Body of pancreas (tissue), 4 donors: ENCODE measurements around the gene SLC26A8. TPM values are rescaled to one million over a fixed set of nuclear protein-coding genes. Genes with fewer than 3 reads are reported as not detected.

Experiments
- ATAC-seq: fragments of 150-250 bp; one replicate; pipeline ENCODE4 v1.9.1; 2016
- DNase-seq, 4 donors: peaks; one replicate each; pipeline ENCODE4 v3.0.0-alpha.2; 2019
- H3K27ac ChIP-seq, 4 donors: fragments of 200-600 bp; sonication (generic); 1 replicate in 3 of 4; 2 replicates in 1 of 4; pipeline versions ENCODE4 v1.5.1 to v1.6.1; 2016 to 2019; ENCODE audit warnings: mild to moderate bottlenecking in 1 of 4, mixed read lengths in 1 of 4, moderate library complexity in 1 of 4
- H3K27me3 ChIP-seq, 2 donors: fragments of 200-600 bp; sonication (generic); one replicate each; pipeline ENCODE4 v1.6.0; 2016; ENCODE audit warnings: mild to moderate bottlenecking in 1 of 2
- H3K36me3 ChIP-seq, 2 donors: fragments of 200-600 bp; sonication (generic); replicated peaks in 1 of 2; 2 replicates each; pipeline ENCODE4 v1.5.1; 2016; ENCODE audit warnings: low read depth in 2 of 2; ENCODE audit not compliant: insufficient read depth in 1 of 2
- H3K4me1 ChIP-seq: fragments of 200-600 bp; sonication (generic); one replicate; pipeline ENCODE4 v1.6.0; 2016
- H3K4me3 ChIP-seq, 2 donors: fragments of 200-600 bp; sonication (generic); 1 replicate in 1 of 2; 2 replicates in 1 of 2; pipeline ENCODE4 v1.5.1; 2016 to 2019
- H3K9me3 ChIP-seq, 3 donors: fragments of 200-600 bp; sonication (generic); 1 replicate in 2 of 3; 2 replicates in 1 of 3; pipeline ENCODE4 v1.5.1; 2016
- CTCF ChIP-seq, 7 experiments: fragments of 450-650 bp in 4 of 7; fragments of 200-600 bp in 3 of 7; sonication (generic) in 3 of 7; IDR thresholded peaks; one replicate each; pipeline ENCODE4 v1.5.1; 2016 to 2019; ENCODE audit warnings: antibody characterized with exemption in 7 of 7
- POLR2A ChIP-seq, 3 donors: fragments of 450-650 bp; IDR thresholded peaks; one replicate each; pipeline ENCODE4 v1.6.1; 2016; ENCODE audit warnings: antibody characterized with exemption in 3 of 3, mild to moderate bottlenecking in 2 of 3
- WGBS, 2 donors: methylation state at CpG; one replicate each; pipeline ENCODE4 v1.1.5; 2017; 5-methylcytosine and 5-hydroxymethylcytosine counted together
- intact Hi-C: fragments of 100-400 bp; cut with DNase I; formaldehyde crosslinking; loops from one replicate; pipeline ENCODE4 v1.15.1; 2023
- total RNA-seq, 2 donors: library from RNA; depleted of rRNA; stranded (reverse); fragments of >200 nt; gene quantifications; one replicate each; pipeline ENCODE4 v1.1.0, GENCODE V29; 2016

Gene SLC26A8
- total RNA-seq, 2 donors from 2014 or later, result not detected

GRCh38 chr6:35970181-35970580 lies 54.3 kb downstream of the SLC26A8 start:
- TF ChIP-seq CTCF (IDR thresholded peaks at IDR 0.05), result no peak
- TF ChIP-seq POLR2A (IDR thresholded peaks at IDR 0.05), result no peak
- Histone ChIP-seq H3K27ac (no peak overlapping the region), H3K27me3 (no peaks in the 10 kb centered on the region), H3K4me1 (peaks cover 9% of the 10 kb centered on the region), H3K36me3 (no peaks in the 10 kb centered on the region), H3K4me3 (no peak overlapping the region), H3K9me3 (no peaks in the 10 kb centered on the region)
- ATAC-seq (no peak), DNase-seq (no peak)
- intact Hi-C loops, result no loop called here
- 83 to 91% methylated on average over 4 of the region's 4 CpGs for WGBS, 2 donors

GRCh38 chr6:35969646-35970045 lies 54.8 kb downstream of the SLC26A8 start:
- Histone ChIP-seq H3K9me3 (no peaks in the 10 kb centered on the region), H3K36me3 (no peaks in the 10 kb centered on the region), H3K4me3 (no peak overlapping the region), H3K27me3 (no peaks in the 10 kb centered on the region), H3K27ac (no peak overlapping the region), H3K4me1 (peaks cover 9% of the 10 kb centered on the region)
- intact Hi-C loops, result no loop called here
- ATAC-seq (no peak), DNase-seq (no peak)
- TF ChIP-seq POLR2A (IDR thresholded peaks at IDR 0.05) (no peak), CTCF (IDR thresholded peaks at IDR 0.05) (no peak)

GRCh38 chr6:35968821-35969220 lies 55.6 kb downstream of the SLC26A8 start:
- ATAC-seq (no peak), DNase-seq (no peak)
- Histone ChIP-seq H3K4me1 (peaks cover 9% of the 10 kb centered on the region), H3K36me3 (no peaks in the 10 kb centered on the region), H3K9me3 (no peaks in the 10 kb centered on the region), H3K27me3 (no peaks in the 10 kb centered on the region), H3K27ac (no peak overlapping the region), H3K4me3 (no peak overlapping the region)
- 88 to 93% methylated on average over 4 of the region's 4 CpGs for WGBS, 2 donors
- no peak for TF ChIP-seq POLR2A (IDR thresholded peaks at IDR 0.05)
- TF ChIP-seq CTCF (IDR thresholded peaks at IDR 0.05), result no peak
- intact Hi-C loops, result no loop called here

GRCh38 chr6:35967076-35967774 lies 57.2 kb downstream of the SLC26A8 start:
- ATAC-seq (peak; percentile 55), DNase-seq (no peak)
- 55 to 65% methylated on average over 4 of the region's 4 CpGs for WGBS, 2 donors
- intact Hi-C loops, result no loop called here
- H3K27me3 ChIP-seq, result no peaks in the 10 kb centered on the region
- no peak overlapping the region for H3K27ac ChIP-seq
- peaks cover 9% of the 10 kb centered on the region for H3K4me1 ChIP-seq
- H3K36me3 ChIP-seq, result no peaks in the 10 kb centered on the region
- TF ChIP-seq POLR2A (IDR thresholded peaks at IDR 0.05), result no peak
- no peak for TF ChIP-seq CTCF (IDR thresholded peaks at IDR 0.05)
- no peaks in the 10 kb centered on the region for H3K9me3 ChIP-seq
- H3K4me3 ChIP-seq, result no peak overlapping the region
